K562 (cell line): Measurements from ENCODE around the gene MZB1. TPM values are rescaled to one million over a fixed set of nuclear protein-coding genes. Genes with fewer than 3 reads are reported as not detected.

Experiments used
- CUX1 ChIP-seq: fragments of 200-800 bp; sonication (Bioruptor generic); IDR thresholded peaks from 2 replicates; pipeline ENCODE4 v1.6.1; 2016; ENCODE audit warnings: missing genetic modification characterization, missing compliant biosample characterization
- FOXO4 ChIP-seq: fragments of 450-650 bp; formaldehyde crosslinking; IDR thresholded peaks from 2 replicates; pipeline ENCODE4 v1.4.0; 2020; ENCODE audit warnings: mild to moderate bottlenecking, moderate library complexity
- KLF6 ChIP-seq: fragments of 250-450 bp; sonication (Bioruptor Pico); IDR thresholded peaks from 2 replicates; pipeline ENCODE4 v1.4.0; 2020; ENCODE audit warnings: mild to moderate bottlenecking, moderate library complexity, borderline replicate concordance
- MCM5 ChIP-seq: fragments of 450-650 bp; IDR thresholded peaks from 2 replicates; pipeline ENCODE4 v1.6.1; 2016; ENCODE audit warnings: low read depth
- PHF8 ChIP-seq: fragments of 200-600 bp; sonication (generic); IDR thresholded peaks from 2 replicates; pipeline ENCODE4 v1.6.1; 2012; ENCODE audit warnings: mixed run types, mild to moderate bottlenecking, inconsistent platforms, low read length, moderate library complexity, borderline replicate concordance
- POLR2G ChIP-seq: fragments of 200-400 bp; formaldehyde crosslinking; IDR thresholded peaks from 2 replicates; pipeline ENCODE4 v1.6.1; 2017; ENCODE audit warnings: low read depth, mild to moderate bottlenecking, antibody characterized with exemption, low read length, moderate library complexity
- RAD21 ChIP-seq, 2 experiments: fragments of 250-450 bp in 1 of 2; fragments of 450-650 bp in 1 of 2; sonication (Bioruptor Pico) in 1 of 2; formaldehyde crosslinking in 1 of 2; IDR thresholded peaks in 1 of 2; conservative IDR thresholded peaks in 1 of 2; 2 replicates each; pipeline versions ENCODE4 v1.4.0 to v1.8.0; 2020 to 2022; ENCODE audit warnings: mild to moderate bottlenecking in 2 of 2, moderate library complexity in 1 of 2
- RBM34 ChIP-seq: fragments of 200-400 bp; formaldehyde crosslinking; IDR thresholded peaks from 2 replicates; pipeline ENCODE4 v1.6.1; 2018; ENCODE audit warnings: low read length, borderline replicate concordance; ENCODE audit not compliant: insufficient read depth
- RHOXF2B ChIP-seq: fragments of 250-450 bp; sonication (Bioruptor Pico); conservative IDR thresholded peaks from 2 replicates; pipeline ENCODE4 v1.5.1; 2021
- SPI1 ChIP-seq: IDR thresholded peaks from 2 replicates; pipeline ENCODE4 v1.6.1; 2011; ENCODE audit warnings: low read depth, low read length, control low read depth, borderline replicate concordance
- SRF ChIP-seq, 2 experiments: fragments of 250-450, 450-650 bp in 1 of 2; sonication (Bioruptor Pico) in 1 of 2; sonication (generic) in 1 of 2; formaldehyde crosslinking; IDR thresholded peaks; 2 replicates each; pipeline versions ENCODE4 v1.5.0 to v1.5.1; 2020 to 2022; ENCODE audit warnings: mild to moderate bottlenecking in 1 of 2, missing genetic modification reagents in 1 of 2
- THAP7 ChIP-seq: fragments of 250-450 bp; sonication (Bioruptor Pico); IDR thresholded peaks from 2 replicates; pipeline ENCODE4 v1.5.0; 2021
- ZKSCAN8 ChIP-seq: fragments of 200-800 bp; sonication (Bioruptor generic); IDR thresholded peaks from 2 replicates; pipeline ENCODE4 v1.6.1; 2016; ENCODE audit warnings: missing genetic modification characterization, missing compliant biosample characterization
- ZNF398 ChIP-seq: fragments of 250-450 bp; sonication (Bioruptor Pico); IDR thresholded peaks from 2 replicates; pipeline ENCODE4 v1.8.0; 2021; ENCODE audit warnings: moderate library complexity, mild to moderate bottlenecking, inconsistent platforms
- polyA plus RNA-seq, 8 experiments: library from polyadenylated mRNA; depleted of rRNA in 4 of 8; stranded (reverse) in 5 of 8; unstranded in 3 of 8; fragments of >200 nt; fragmentation: Nextera tagmentation in 2 of 8; fragmentation: Illumina TruSeq in 1 of 8; extraction: Ambion mirVana in 2 of 8; extraction: Trizol in 1 of 8; gene quantifications; 2 replicates each; pipeline versions ENCODE4 v1.2.1 to v1.2.3, GENCODE V29; 2011 to 2014; ENCODE audit warnings: inconsistent platforms in 1 of 8, missing spikeins in 1 of 8
- total RNA-seq, 7 experiments: library from RNA; depleted of rRNA in 6 of 7; stranded (reverse); fragments of >200 nt in 6 of 7; fragmentation: Illumina TruSeq in 2 of 7; extraction: Trizol in 2 of 7; gene quantifications; 2 replicates each; pipeline versions ENCODE4 v1.2.1 to v1.2.3, GENCODE V29; 2011 to 2021; ENCODE audit warnings: low replicate concordance in 1 of 7
- TF ChIP-seq, protein P1 (sequence below): fragments of 250-450 bp; sonication (Bioruptor Pico); IDR thresholded peaks from 2 replicates; pipeline ENCODE4 v1.8.0; 2022; ENCODE audit warnings: inconsistent platforms, mild to moderate bottlenecking, moderate library complexity, borderline replicate concordance

MZB1 gene
- total and polyA plus RNA-seq, 9 of the 15 experiments (the other 6 are each of a cell fraction or from before 2014, with no cell fraction given): 0.13 to 0.31 TPM; not detected in 7

- TF ChIP-seq THAP7 (CRISPR knock-in tag) (no peak), SPI1 (no peak), CUX1 (CRISPR knock-in tag) (no peak), KLF6 (CRISPR knock-in tag) (no peak), ZKSCAN8 (no peak), RAD21 (CRISPR knock-in tag; conservative IDR thresholded peaks at IDR 0.05 in 1 of 2, IDR thresholded peaks at IDR 0.05 in 1 of 2) (no peak), MCM5 (no peak), POLR2G (peak; percentile 78), RBM34 (no peak), SRF (CRISPR knock-in tag; IDR thresholded peaks at IDR 0.05) (no peak), ZNF398 (CRISPR knock-in tag) (no peak), PHF8 (peak; percentile 67; the same call in 1 of the 2 replicates), RHOXF2B (CRISPR knock-in tag) (no peak), FOXO4 (CRISPR knock-in tag) (no peak)
- TF ChIP-seq, protein P1, sequence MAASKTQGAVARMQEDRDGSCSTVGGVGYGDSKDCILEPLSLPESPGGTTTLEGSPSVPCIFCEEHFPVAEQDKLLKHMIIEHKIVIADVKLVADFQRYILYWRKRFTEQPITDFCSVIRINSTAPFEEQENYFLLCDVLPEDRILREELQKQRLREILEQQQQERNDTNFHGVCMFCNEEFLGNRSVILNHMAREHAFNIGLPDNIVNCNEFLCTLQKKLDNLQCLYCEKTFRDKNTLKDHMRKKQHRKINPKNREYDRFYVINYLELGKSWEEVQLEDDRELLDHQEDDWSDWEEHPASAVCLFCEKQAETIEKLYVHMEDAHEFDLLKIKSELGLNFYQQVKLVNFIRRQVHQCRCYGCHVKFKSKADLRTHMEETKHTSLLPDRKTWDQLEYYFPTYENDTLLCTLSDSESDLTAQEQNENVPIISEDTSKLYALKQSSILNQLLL (CRISPR knock-in tag): no peak
Observed at GRCh38 chr5:139439013-139439903, 49.5 kb upstream of the MZB1 start, which contains the start of gene DNAJC18 (continued).
